HEK293 (cell line): ENCODE results near the gene LRP5.

Experiments used
- CTCF ChIP-seq: fragments of 450-650 bp; formaldehyde crosslinking; IDR thresholded peaks from 2 replicates; pipeline ENCODE4 v1.5.1; 2016; ENCODE audit warnings: missing biosample characterization, missing genetic modification characterization
- SP2 ChIP-seq: fragments of 450-650 bp; formaldehyde crosslinking; IDR thresholded peaks from 2 replicates; pipeline ENCODE4 v1.5.1; 2016; ENCODE audit warnings: missing biosample characterization, missing genetic modification characterization
- TRIM28 ChIP-seq: IDR thresholded peaks from 2 replicates; pipeline ENCODE4 v1.6.1; 2011; ENCODE audit warnings: low read length, control low read depth, borderline replicate concordance
- YY1 ChIP-seq: fragments of 450-650 bp; formaldehyde crosslinking; IDR thresholded peaks from 2 replicates; pipeline ENCODE4 v1.5.1; 2018; ENCODE audit warnings: missing biosample characterization, missing genetic modification characterization
- ZBTB17 ChIP-seq: fragments of 450-650 bp; formaldehyde crosslinking; IDR thresholded peaks from 2 replicates; pipeline ENCODE4 v1.5.1; 2016; ENCODE audit warnings: missing biosample characterization, missing genetic modification characterization
- ZNF211 ChIP-seq: fragments of 450-650 bp; formaldehyde crosslinking; IDR thresholded peaks from 2 replicates; pipeline ENCODE4 v1.5.1; 2016; ENCODE audit warnings: low read depth, missing biosample characterization, missing genetic modification characterization
- ZNF24 ChIP-seq: fragments of 450-650 bp; formaldehyde crosslinking; IDR thresholded peaks from 2 replicates; pipeline ENCODE4 v1.5.1; 2016; ENCODE audit warnings: missing biosample characterization, missing genetic modification characterization
- ZNF274 ChIP-seq, 2 experiments: fragments of 200-500 bp in 1 of 2; fragments of 450-650 bp in 1 of 2; sonication (Bioruptor generic) in 1 of 2; formaldehyde crosslinking in 1 of 2; IDR thresholded peaks; 2 replicates each; pipeline versions ENCODE4 v1.5.1 to v1.6.1; 2014 to 2016; ENCODE audit warnings: borderline replicate concordance in 1 of 2, inconsistent platforms in 1 of 2, low read length in 1 of 2, missing biosample characterization in 1 of 2, missing genetic modification characterization in 1 of 2
- ZNF449 ChIP-seq: fragments of 450-650 bp; formaldehyde crosslinking; IDR thresholded peaks from 2 replicates; pipeline ENCODE4 v1.5.1; 2017; ENCODE audit warnings: missing biosample characterization, mild to moderate bottlenecking, missing genetic modification characterization, moderate library complexity
- ZNF558 ChIP-seq: fragments of 450-650 bp; formaldehyde crosslinking; IDR thresholded peaks from 2 replicates; pipeline ENCODE4 v1.5.1; 2016; ENCODE audit warnings: missing biosample characterization, missing genetic modification characterization
- TF ChIP-seq, protein P1 (sequence below): fragments of 450-650 bp; formaldehyde crosslinking; IDR thresholded peaks from 2 replicates; pipeline ENCODE4 v1.5.1; 2016; ENCODE audit warnings: missing biosample characterization, missing genetic modification characterization
- TF ChIP-seq, protein P2 (sequence below): fragments of 450-650 bp; formaldehyde crosslinking; IDR thresholded peaks from 2 replicates; pipeline ENCODE4 v1.5.1; 2016; ENCODE audit warnings: missing biosample characterization, missing genetic modification characterization

DNA sequence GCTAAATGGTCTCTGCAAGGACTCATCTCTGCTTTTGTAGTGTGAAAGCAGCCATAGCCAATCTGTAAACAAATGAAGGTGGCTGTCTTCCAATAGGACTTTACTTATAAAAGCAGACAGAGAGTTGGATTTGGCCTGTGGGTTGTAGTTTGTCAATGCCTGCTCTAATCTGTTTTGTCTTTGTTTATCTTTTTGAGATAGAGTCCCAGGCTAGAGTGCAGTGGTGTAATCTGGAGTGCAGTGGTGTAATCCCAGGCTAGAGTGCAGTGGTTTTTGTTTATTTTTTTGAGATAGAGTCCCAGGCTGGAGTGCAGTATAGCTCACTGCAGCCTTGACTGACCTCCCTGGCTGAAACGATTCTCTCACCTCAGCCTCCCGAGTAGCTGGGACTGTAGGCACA, 156.7 kb downstream of the LRP5 start:
- TF ChIP-seq ZNF449: no peak
- TF ChIP-seq CTCF (tag by site-specific recombination): no peak
- TF ChIP-seq ZBTB17 (tag by site-specific recombination): peak; percentile 38; the same call in 1 of the 2 replicates
- no peak for TF ChIP-seq ZNF274 (IDR thresholded peaks at IDR 0.05; ENCODE audit: low read length)
- TF ChIP-seq ZNF274 (tag by site-specific recombination; IDR thresholded peaks at IDR 0.05; ENCODE audit: borderline replicate concordance): no peak
- no peak for TF ChIP-seq ZNF558 (tag by site-specific recombination)
- TF ChIP-seq ZNF211 (tag by site-specific recombination): no peak
- TF ChIP-seq, protein P1, sequence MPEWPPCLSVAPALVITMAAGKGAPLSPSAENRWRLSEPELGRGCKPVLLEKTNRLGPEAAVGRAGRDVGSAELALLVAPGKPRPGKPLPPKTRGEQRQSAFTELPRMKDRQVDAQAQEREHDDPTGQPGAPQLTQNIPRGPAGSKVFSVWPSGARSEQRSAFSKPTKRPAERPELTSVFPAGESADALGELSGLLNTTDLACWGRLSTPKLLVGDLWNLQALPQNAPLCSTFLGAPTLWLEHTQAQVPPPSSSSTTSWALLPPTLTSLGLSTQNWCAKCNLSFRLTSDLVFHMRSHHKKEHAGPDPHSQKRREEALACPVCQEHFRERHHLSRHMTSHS (tag by site-specific recombination): no peak
- TF ChIP-seq SP2 (tag by site-specific recombination): no peak
- TF ChIP-seq, protein P2, sequence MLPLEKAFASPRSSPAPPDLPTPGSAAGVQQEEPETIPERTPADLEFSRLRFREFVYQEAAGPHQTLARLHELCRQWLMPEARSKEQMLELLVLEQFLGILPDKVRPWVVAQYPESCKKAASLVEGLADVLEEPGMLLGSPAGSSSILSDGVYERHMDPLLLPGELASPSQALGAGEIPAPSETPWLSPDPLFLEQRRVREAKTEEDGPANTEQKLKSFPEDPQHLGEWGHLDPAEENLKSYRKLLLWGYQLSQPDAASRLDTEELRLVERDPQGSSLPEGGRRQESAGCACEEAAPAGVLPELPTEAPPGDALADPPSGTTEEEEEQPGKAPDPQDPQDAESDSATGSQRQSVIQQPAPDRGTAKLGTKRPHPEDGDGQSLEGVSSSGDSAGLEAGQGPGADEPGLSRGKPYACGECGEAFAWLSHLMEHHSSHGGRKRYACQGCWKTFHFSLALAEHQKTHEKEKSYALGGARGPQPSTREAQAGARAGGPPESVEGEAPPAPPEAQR (tag by site-specific recombination): no peak
- no peak for TF ChIP-seq ZNF24 (tag by site-specific recombination)
- TF ChIP-seq YY1 (tag by site-specific recombination): no peak
- TF ChIP-seq TRIM28: peak; percentile 69; the same call in 1 of the 2 replicates
